WI38 (cell line): Measurements from ENCODE around the gene MYO7A.

ENCODE experiments used
- H3K4me3 ChIP-seq: 2 replicates; pipeline ENCODE4 v1.5.1; 2011; ENCODE audit warnings: low read depth, mild to moderate bottlenecking, control low read depth, low read length
- CTCF ChIP-seq: IDR thresholded peaks from 2 replicates; pipeline ENCODE4 v1.5.1; 2012; ENCODE audit warnings: low read depth, mild to moderate bottlenecking, control low read depth, low read length

The MYO7A gene

GRCh38 chr11:77125191-77125590 is 2.9 kb upstream of the MYO7A start:
- H3K4me3 ChIP-seq = no peak overlapping the region
- no peak for TF ChIP-seq CTCF

GRCh38 chr11:77125695-77126094 is 2.4 kb upstream of the MYO7A start:
- TF ChIP-seq CTCF = no peak
- no peak overlapping the region for H3K4me3 ChIP-seq

- H3K4me3 ChIP-seq = no peak overlapping the region
- no peak for TF ChIP-seq CTCF
Observed at GRCh38 chr11:77126156-77126775, 1.8 kb upstream of the MYO7A start.

GRCh38 chr11:77126861-77127234 is 1.2 kb upstream of the MYO7A start:
- peak overlapping the region; percentile 57 for H3K4me3 ChIP-seq
- TF ChIP-seq CTCF = no peak

- peak overlapping the region; percentile 57 for H3K4me3 ChIP-seq
- TF ChIP-seq CTCF = peak; percentile 100
Observed at GRCh38 chr11:77127235-77127911, 673 bp upstream of the MYO7A start.

- no peak for TF ChIP-seq CTCF
- H3K4me3 ChIP-seq = no peak overlapping the region
Observed at GRCh38 chr11:77129069-77129841, 1.2 kb downstream of the MYO7A start.
